SK-N-SH (cell line): ENCODE measurements around the gene CHM.

ENCODE experiments used
- NRF1 ChIP-seq: IDR thresholded peaks from 2 replicates; pipeline ENCODE4 v1.6.1; 2012; ENCODE audit warnings: low read depth, mild to moderate bottlenecking, low read length
- SIN3A ChIP-seq: IDR thresholded peaks from 2 replicates; pipeline ENCODE4 v1.6.1; 2012; ENCODE audit warnings: low read depth, mild to moderate bottlenecking, low read length, moderate library complexity, borderline replicate concordance
- USF2 ChIP-seq: fragments of 150-350 bp; IDR thresholded peaks from 2 replicates; pipeline ENCODE4 v1.6.1; 2017; ENCODE audit warnings: antibody characterized with exemption, low read length, low read depth, borderline replicate concordance

GRCh38 chrX:85994228-85994627 is 53.1 kb downstream of the CHM start:
- TF ChIP-seq USF2 (no peak), NRF1 (no peak), SIN3A (no peak)
